Activated naive CD8-positive, alpha-beta T cell treated with anti-CD3 and anti-CD28 coated beads, Interleukin-2, amount 10 ng/mL, durations not matched to agents 7 days and 5 days (primary cell): ENCODE results near the gene TMIE. TPM values are rescaled to one million over a fixed set of nuclear protein-coding genes. Genes with fewer than 3 reads are reported as not detected.

Experiments used
- ATAC-seq: fragments of 150-1000 bp; cut with Tn5 transposase; one replicate; pipeline ENCODE4 v1.10.0; 2021; ENCODE audit warnings: low read depth, moderate library complexity
- POLR2A ChIA-PET: fragments of 350-600 bp; sonication (Branson Sonifier 250); formaldehyde crosslinking; loops from one replicate; lab custom pipeline; 2021; ENCODE audit warnings: antibody characterized with exemption; lab: Charles Lee
- DNase-seq: peaks from one replicate; pipeline ENCODE4 v3.0.0; 2021
- H3K27ac Mint-ChIP-seq: one replicate; pipeline ENCODE4 v1.8.0; 2022; ENCODE audit warnings: mild to moderate bottlenecking, mixed read lengths
- H3K27me3 Mint-ChIP-seq: one replicate; pipeline ENCODE4 v1.8.0; 2022; ENCODE audit warnings: mild to moderate bottlenecking, moderate library complexity, mixed read lengths
- H3K36me3 Mint-ChIP-seq: one replicate; pipeline ENCODE4 v1.8.0; 2021; ENCODE audit warnings: mild to moderate bottlenecking, mixed read lengths
- H3K4me1 Mint-ChIP-seq: one replicate; pipeline ENCODE4 v1.8.0; 2021; ENCODE audit warnings: mixed read lengths
- H3K4me3 Mint-ChIP-seq: one replicate; pipeline ENCODE4 v1.8.0; 2022; ENCODE audit warnings: mild to moderate bottlenecking, moderate library complexity, mixed read lengths
- H3K9me3 Mint-ChIP-seq: one replicate; pipeline ENCODE4 v1.8.0; 2021; ENCODE audit warnings: mixed read lengths
- total RNA-seq, 2 experiments: library from RNA; stranded (reverse); gene quantifications; one replicate each; pipeline ENCODE4 v1.2.3, GENCODE V29; 2021

Gene TMIE
- total RNA-seq, 2 experiments from 2014 or later = 0.36 to 0.77 TPM

GRCh38 chr3:46711305-46711704, 10.1 kb downstream of the TMIE start:
- no peak overlapping the region for H3K27ac Mint-ChIP-seq

GRCh38 chr3:46711760-46712159, 10.6 kb downstream of the TMIE start:
- DNase-seq (no peak), ATAC-seq (no peak)
- H3K27me3 Mint-ChIP-seq = peaks cover 5% of the 10 kb centered on the region
- H3K27ac Mint-ChIP-seq = no peak overlapping the region
- H3K4me1 Mint-ChIP-seq = no peaks in the 10 kb centered on the region
- H3K4me3 Mint-ChIP-seq = no peak overlapping the region
- no peaks in the 10 kb centered on the region for H3K9me3 Mint-ChIP-seq
- POLR2A ChIA-PET = no interaction called here
- no peaks in the 10 kb centered on the region for H3K36me3 Mint-ChIP-seq

More at GRCh38 chr3:46711305-46711704, 10.1 kb downstream of the TMIE start:
- no peak for DNase-seq
- Mint-ChIP-seq H3K36me3 (no peaks in the 10 kb centered on the region), H3K4me3 (no peak overlapping the region), H3K4me1 (no peaks in the 10 kb centered on the region), H3K9me3 (no peaks in the 10 kb centered on the region), H3K27me3 (peaks cover 3% of the 10 kb centered on the region)
- POLR2A ChIA-PET = no interaction called here
- ATAC-seq = no peak

- POLR2A ChIA-PET = no interaction called here
- H3K9me3 Mint-ChIP-seq = no peaks in the 10 kb centered on the region
- H3K27ac Mint-ChIP-seq = peak overlapping the region; percentile 19
- no peak for ATAC-seq
- no peak overlapping the region for H3K4me3 Mint-ChIP-seq
- H3K4me1 Mint-ChIP-seq = no peaks in the 10 kb centered on the region
- no peak for DNase-seq
- peaks cover 5% of the 10 kb centered on the region for H3K27me3 Mint-ChIP-seq
- no peaks in the 10 kb centered on the region for H3K36me3 Mint-ChIP-seq
These were observed 11.2 kb downstream of the TMIE start for GRCh38 chr3:46712191-46713049.

GRCh38 chr3:46713050-46713897, 12.1 kb downstream of the TMIE start:
- peak overlapping the region; percentile 19 for H3K27ac Mint-ChIP-seq
- ATAC-seq (no peak), DNase-seq (no peak)
- H3K36me3 Mint-ChIP-seq = no peaks in the 10 kb centered on the region
- no peaks in the 10 kb centered on the region for H3K4me1 Mint-ChIP-seq
- POLR2A ChIA-PET = no interaction called here
- H3K27me3 Mint-ChIP-seq = peaks cover 8% of the 10 kb centered on the region
- H3K4me3 Mint-ChIP-seq = no peak overlapping the region
- no peaks in the 10 kb centered on the region for H3K9me3 Mint-ChIP-seq

GRCh38 chr3:46713898-46714552, 12.8 kb downstream of the TMIE start:
- ATAC-seq = no peak
- no peak overlapping the region for H3K27ac Mint-ChIP-seq

GRCh38 chr3:46714728-46715506, 13.7 kb downstream of the TMIE start:
- H3K36me3 Mint-ChIP-seq = no peaks in the 10 kb centered on the region
- no peaks in the 10 kb centered on the region for H3K4me1 Mint-ChIP-seq
- no peak overlapping the region for H3K4me3 Mint-ChIP-seq
- H3K27ac Mint-ChIP-seq = no peak overlapping the region
- DNase-seq (no peak), ATAC-seq (no peak)
- POLR2A ChIA-PET = no interaction called here
- no peaks in the 10 kb centered on the region for H3K9me3 Mint-ChIP-seq
- H3K27me3 Mint-ChIP-seq = peaks cover 14% of the 10 kb centered on the region

More at GRCh38 chr3:46713898-46714552, 12.8 kb downstream of the TMIE start:
- Mint-ChIP-seq H3K27me3 (peaks cover 9% of the 10 kb centered on the region), H3K4me1 (no peaks in the 10 kb centered on the region), H3K4me3 (no peak overlapping the region), H3K9me3 (no peaks in the 10 kb centered on the region), H3K36me3 (no peaks in the 10 kb centered on the region)
- no peak for DNase-seq
- POLR2A ChIA-PET = no interaction called here

- POLR2A ChIA-PET = no interaction called here
- no peaks in the 10 kb centered on the region for H3K4me1 Mint-ChIP-seq
- DNase-seq (no peak), ATAC-seq (no peak)
- H3K9me3 Mint-ChIP-seq = no peaks in the 10 kb centered on the region
- H3K27me3 Mint-ChIP-seq = peaks cover 16% of the 10 kb centered on the region
- no peak overlapping the region for H3K4me3 Mint-ChIP-seq
- H3K27ac Mint-ChIP-seq = no peak overlapping the region
- H3K36me3 Mint-ChIP-seq = no peaks in the 10 kb centered on the region
These were observed 14.4 kb downstream of the TMIE start for GRCh38 chr3:46715507-46716175.

- Mint-ChIP-seq H3K27ac (no peak overlapping the region), H3K4me1 (no peaks in the 10 kb centered on the region), H3K27me3 (peaks cover 19% of the 10 kb centered on the region), H3K4me3 (no peak overlapping the region), H3K36me3 (no peaks in the 10 kb centered on the region), H3K9me3 (no peaks in the 10 kb centered on the region)
- POLR2A ChIA-PET = no interaction called here
- no peak for DNase-seq
- ATAC-seq = no peak
These were observed 15.6 kb downstream of the TMIE start for GRCh38 chr3:46716461-46717441.

- H3K27ac Mint-ChIP-seq = no peak within 1 kb of the TSS
These were observed 16.4 kb downstream of the TMIE start, which contains the start of gene PRSS50 for GRCh38 chr3:46717447-46718231. Gene PRSS50, minus strand, starts transcription at chr3:46717869. Its CDS starts 45 bp downstream, at chr3:46717824.

GRCh38 chr3:46719044-46719565, 17.9 kb downstream of the TMIE start:
- H3K27me3 Mint-ChIP-seq = peaks cover 21% of the 10 kb centered on the region
- H3K4me1 Mint-ChIP-seq = no peaks in the 10 kb centered on the region
- H3K36me3 Mint-ChIP-seq = no peaks in the 10 kb centered on the region
- no peak for ATAC-seq
- no peak overlapping the region for H3K27ac Mint-ChIP-seq
- H3K4me3 Mint-ChIP-seq = no peak overlapping the region
- no peaks in the 10 kb centered on the region for H3K9me3 Mint-ChIP-seq
- POLR2A ChIA-PET = no interaction called here
- no peak for DNase-seq

More at GRCh38 chr3:46717447-46718231, 16.4 kb downstream of the TMIE start, which contains the start of gene PRSS50:
- ATAC-seq (peak; percentile 57), DNase-seq (no peak)
- H3K4me3 Mint-ChIP-seq = no peak within 1 kb of the TSS
- no peaks in the 10 kb centered on the region for H3K36me3 Mint-ChIP-seq
- no peaks in the 10 kb centered on the region for H3K9me3 Mint-ChIP-seq
- peaks cover 21% of the 10 kb centered on the region for H3K27me3 Mint-ChIP-seq
- POLR2A ChIA-PET = no interaction called here
- no peaks in the 10 kb centered on the region for H3K4me1 Mint-ChIP-seq
